GM12801 (cell line): ENCODE data around the gene RBMS1.

Experiments used
- CTCF ChIP-seq: IDR thresholded peaks from one replicate; pipeline ENCODE4 v1.5.1; 2011; ENCODE audit warnings: control low read depth; ENCODE audit not compliant: insufficient read length; ENCODE audit errors: extremely low read depth

RBMS1 gene

DNA sequence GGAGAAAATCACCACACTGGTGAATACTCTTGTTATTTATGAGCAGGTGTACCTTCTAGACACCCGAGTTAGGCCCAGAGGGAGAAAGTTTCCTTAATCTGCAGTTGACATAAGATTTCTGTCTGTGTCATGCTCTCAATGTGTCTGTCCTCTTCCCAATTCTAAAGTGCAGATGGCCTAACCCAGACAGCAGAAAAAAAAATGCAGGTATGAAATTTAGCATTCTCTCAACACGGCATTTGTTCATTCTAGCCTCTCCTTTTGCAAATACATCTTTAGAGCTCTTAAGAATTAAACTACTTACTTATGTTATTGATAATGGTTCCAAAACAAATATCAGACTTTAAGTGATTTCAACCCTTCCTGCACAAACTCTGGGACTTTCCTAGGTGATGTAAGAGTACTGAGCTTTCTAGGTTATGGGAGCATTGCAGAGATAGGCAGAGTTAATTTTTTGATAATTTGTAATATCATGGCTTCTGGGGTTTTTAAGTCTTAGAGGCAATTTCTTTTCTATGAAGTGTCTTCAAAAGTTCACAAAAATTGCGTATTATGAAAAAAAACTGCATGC lies 260.6 kb downstream of the RBMS1 start:
- TF ChIP-seq CTCF = no peak

DNA sequence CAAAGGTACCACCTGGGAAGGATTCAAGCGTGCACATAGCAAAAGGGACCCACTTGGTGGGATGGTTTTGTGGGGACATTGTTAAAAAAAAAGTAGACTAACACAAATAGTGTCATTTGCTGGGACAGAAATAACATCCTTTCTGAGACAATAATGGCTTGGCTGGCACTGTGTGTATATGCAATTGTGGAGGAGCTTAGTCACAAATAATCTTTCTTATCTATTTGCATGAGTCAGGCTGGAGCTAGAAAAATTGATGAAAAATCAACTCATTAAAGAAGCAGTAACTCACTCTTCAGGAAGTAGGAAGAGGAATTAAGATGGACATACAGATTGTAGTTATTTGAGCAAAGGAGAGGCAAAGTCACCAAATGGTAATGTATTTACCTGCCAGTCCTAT lies 264.0 kb downstream of the RBMS1 start:
- TF ChIP-seq CTCF = no peak

DNA sequence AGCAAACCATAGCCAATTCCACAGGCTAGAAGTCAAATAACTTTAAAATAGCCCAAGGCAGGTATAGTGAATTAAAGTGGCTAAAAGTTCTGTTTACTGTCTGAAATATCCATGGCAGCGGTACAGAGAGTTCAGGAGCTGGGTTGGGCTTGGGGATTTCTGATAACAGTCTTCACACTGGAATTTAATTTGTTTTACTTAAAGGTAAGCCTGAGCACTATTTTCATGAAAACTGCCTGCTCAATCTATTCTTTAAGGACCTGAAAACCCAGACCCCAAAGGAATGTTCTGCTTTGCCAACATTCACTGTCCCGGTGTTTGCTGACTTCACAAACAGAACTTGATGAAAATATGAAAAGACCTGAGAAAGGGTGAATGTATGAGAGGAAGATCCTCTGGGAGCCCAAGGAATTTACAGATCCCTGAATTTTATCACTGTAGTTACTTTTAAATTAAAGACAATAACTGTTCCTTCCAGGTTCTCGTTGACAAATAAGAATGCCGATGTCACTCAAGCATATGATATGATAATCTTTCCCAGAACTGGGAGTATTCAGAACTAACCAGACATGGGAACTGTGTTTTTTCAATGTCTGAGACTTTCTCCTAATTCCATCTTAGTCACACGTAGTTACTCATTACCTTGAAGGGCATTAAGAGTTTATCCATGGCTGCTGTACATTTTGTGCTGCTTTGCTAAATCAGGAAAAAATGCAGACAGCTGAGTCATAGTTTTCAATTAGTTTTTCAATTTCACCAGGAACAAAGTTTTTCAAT lies 265.3 kb downstream of the RBMS1 start:
- no peak for TF ChIP-seq CTCF

GRCh38 chr2:160227293-160227915 lies 266.2 kb downstream of the RBMS1 start:
- no peak for TF ChIP-seq CTCF

DNA sequence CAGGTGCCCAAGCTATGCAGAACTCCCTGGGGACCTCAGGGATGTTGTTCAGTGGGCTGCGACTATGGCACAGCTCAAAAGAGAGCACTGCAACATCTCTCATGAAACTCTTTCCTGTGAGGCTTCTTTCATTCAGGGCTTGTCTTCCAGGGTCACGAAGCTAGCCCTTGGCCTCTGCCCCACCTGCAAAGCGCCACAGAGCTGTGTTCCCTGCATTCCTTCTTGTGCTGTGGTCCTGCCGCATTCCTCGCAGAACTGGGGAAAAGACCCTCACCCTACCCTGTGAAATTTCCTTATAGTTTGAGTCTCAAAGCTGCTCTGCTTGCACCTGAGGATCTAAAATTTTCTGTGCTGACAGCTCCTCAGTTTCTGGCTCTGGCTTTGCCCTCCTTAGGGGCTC lies 267.2 kb downstream of the RBMS1 start:
- no peak for TF ChIP-seq CTCF

- TF ChIP-seq CTCF = no peak
Measured at GRCh38 chr2:160225722-160226121, 267.9 kb downstream of the RBMS1 start.

GRCh38 chr2:160224507-160224906 lies 269.1 kb downstream of the RBMS1 start:
- no peak for TF ChIP-seq CTCF
